GM12872 (cell line): ENCODE data around the gene SERPINA9.

Source experiments
- TF ChIP-seq, protein P1 (sequence below): IDR thresholded peaks from 3 replicates; pipeline ENCODE4 v1.5.1; 2011; ENCODE audit warnings: low read depth, mild to moderate bottlenecking, low read length, moderate library complexity; ENCODE audit not compliant: insufficient read depth

Gene SERPINA9

GRCh38 chr14:94466706-94467370 is 9.2 kb downstream of the SERPINA9 start:
- TF ChIP-seq, protein P1, sequence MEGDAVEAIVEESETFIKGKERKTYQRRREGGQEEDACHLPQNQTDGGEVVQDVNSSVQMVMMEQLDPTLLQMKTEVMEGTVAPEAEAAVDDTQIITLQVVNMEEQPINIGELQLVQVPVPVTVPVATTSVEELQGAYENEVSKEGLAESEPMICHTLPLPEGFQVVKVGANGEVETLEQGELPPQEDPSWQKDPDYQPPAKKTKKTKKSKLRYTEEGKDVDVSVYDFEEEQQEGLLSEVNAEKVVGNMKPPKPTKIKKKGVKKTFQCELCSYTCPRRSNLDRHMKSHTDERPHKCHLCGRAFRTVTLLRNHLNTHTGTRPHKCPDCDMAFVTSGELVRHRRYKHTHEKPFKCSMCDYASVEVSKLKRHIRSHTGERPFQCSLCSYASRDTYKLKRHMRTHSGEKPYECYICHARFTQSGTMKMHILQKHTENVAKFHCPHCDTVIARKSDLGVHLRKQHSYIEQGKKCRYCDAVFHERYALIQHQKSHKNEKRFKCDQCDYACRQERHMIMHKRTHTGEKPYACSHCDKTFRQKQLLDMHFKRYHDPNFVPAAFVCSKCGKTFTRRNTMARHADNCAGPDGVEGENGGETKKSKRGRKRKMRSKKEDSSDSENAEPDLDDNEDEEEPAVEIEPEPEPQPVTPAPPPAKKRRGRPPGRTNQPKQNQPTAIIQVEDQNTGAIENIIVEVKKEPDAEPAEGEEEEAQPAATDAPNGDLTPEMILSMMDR: no peak

DNA sequence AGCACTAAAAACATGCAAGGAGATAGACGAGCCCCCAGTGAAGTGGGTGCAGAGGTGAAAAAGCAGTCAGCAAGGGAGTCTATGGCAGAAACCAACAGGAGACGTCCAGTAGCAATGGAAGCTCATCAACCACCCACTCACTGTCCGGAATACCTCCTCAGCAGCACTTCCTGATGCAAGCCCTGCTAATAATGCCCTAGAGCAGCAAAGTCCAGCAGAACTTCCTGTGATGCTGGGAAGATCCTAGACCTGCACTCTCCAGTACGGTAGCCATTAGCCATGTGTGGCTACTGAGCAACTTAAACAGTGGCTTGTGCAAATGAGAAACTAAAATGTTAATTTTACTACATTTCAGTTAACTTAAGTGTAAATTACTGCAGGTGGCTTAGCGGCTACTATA is 11.0 kb downstream of the SERPINA9 start:
- TF ChIP-seq, protein P1: no peak

DNA sequence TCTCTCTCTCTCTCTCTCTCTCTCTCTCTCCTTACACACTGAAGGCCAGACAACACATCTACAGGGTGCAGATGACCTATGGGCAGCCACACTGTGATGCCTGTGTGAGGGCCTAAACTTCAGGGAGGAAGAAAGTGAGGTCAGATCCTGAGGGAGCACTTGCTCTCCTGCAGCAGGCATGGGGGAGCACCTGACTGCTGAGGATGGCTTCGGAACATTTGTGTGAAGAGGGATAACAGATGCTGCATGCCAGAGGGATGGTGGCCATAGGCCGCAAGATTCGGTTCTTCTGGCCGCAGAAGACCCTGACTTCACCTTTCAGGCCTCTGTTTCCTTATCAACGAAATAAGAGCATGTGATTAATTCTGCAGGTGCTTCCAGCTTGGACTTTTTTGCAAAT is 11.7 kb downstream of the SERPINA9 start:
- TF ChIP-seq, protein P1: no peak

- TF ChIP-seq, protein P1: no peak
Measured at GRCh38 chr14:94462763-94463572, 13.0 kb downstream of the SERPINA9 start.

DNA sequence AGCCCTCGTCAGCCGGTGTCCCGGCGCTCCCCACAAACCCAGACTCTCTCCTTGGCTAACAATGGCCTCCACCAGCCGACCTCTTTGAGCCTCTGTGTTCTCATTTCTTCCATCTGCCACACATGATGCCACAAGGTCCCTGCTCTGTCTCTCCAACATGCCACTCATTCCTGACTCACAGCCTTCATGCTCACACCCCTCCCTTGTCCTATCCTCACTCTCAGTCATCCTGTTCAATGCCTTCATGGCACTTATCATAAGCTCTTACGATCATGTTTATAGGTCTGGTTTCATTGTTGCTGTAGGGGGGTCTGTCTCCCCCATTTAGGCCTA is 13.8 kb downstream of the SERPINA9 start:
- TF ChIP-seq, protein P1: no peak

- TF ChIP-seq, protein P1: no peak
Measured at GRCh38 chr14:94461526-94462218, 14.3 kb downstream of the SERPINA9 start.

- TF ChIP-seq, protein P1: no peak
Measured at GRCh38 chr14:94460631-94461416, 15.2 kb downstream of the SERPINA9 start.
